GM13977 (cell line): ENCODE results near the gene IGSF9.

Source experiments
- DNase-seq: peaks from one replicate; pipeline ENCODE4 v3.0.0; 2012; ENCODE audit warnings: low spot score
- CTCF ChIP-seq: IDR thresholded peaks from 2 replicates; pipeline ENCODE4 v1.5.1; 2012; ENCODE audit warnings: mild to moderate bottlenecking, control low read depth; ENCODE audit not compliant: insufficient read depth; ENCODE audit errors: extremely low read depth, missing control alignments
- in situ Hi-C: fragments of 300-500 bp; cut with MboI; formaldehyde crosslinking; loops from one replicate; pipeline ENCODE4 v1.12.0; 2022; ENCODE audit warnings: low sequenced_read_pairs, low pct_unique_long_range_greater_than_20kb, mixed read lengths, inconsistent platforms; ENCODE audit not compliant: unreplicated experiment

IGSF9 gene

GRCh38 chr1:159898527-159898926 is 46.9 kb downstream of the IGSF9 start:
- in situ Hi-C loops, result no loop called here
- TF ChIP-seq CTCF, result no peak
- DNase-seq, result no peak

- TF ChIP-seq CTCF, result no peak
- DNase-seq, result no peak
- in situ Hi-C loops, result no loop called here
Observed at GRCh38 chr1:159897962-159898361, 47.5 kb downstream of the IGSF9 start.

GRCh38 chr1:159896546-159896930 is 48.9 kb downstream of the IGSF9 start:
- in situ Hi-C loops, result no loop called here
- DNase-seq, result no peak
- no peak for TF ChIP-seq CTCF

GRCh38 chr1:159895836-159896545 is 49.4 kb downstream of the IGSF9 start:
- in situ Hi-C loops, result no loop called here

GRCh38 chr1:159895286-159895685 is 50.1 kb downstream of the IGSF9 start:
- DNase-seq, result no peak
- TF ChIP-seq CTCF, result no peak
- in situ Hi-C loops, result no loop called here

More at GRCh38 chr1:159895836-159896545, 49.4 kb downstream of the IGSF9 start:
- DNase-seq, result no peak
- no peak for TF ChIP-seq CTCF

- in situ Hi-C loops, result loop anchor here (5.0 kb wide), 1 partner anchor 101 kb away; no protein-coding TSS in a partner anchor
- no peak for DNase-seq
- TF ChIP-seq CTCF, result peak; percentile 15
Observed at GRCh38 chr1:159892944-159893343, 52.5 kb downstream of the IGSF9 start.
